Stimulated activated CD8-positive, alpha-beta memory T cell treated with anti-CD3 and anti-CD28 coated beads, Interleukin-4, amount 100 ng/mL, for 48 hours (primary cell): ENCODE results near the gene KRTAP9-1.
"Not testable (repeated sequence)": the region's sequence is repeated elsewhere in the genome, so short reads cannot be mapped to it uniquely, and the experiment has no call there.

Source experiments
- DNase-seq: peaks from one replicate; pipeline ENCODE4 v3.0.0-alpha.2; 2020

KRTAP9-1 gene

GRCh38 chr17:41184480-41184961 lies 5.2 kb upstream of the KRTAP9-1 start, which contains the start of gene KRTAP4-1:
KRTAP4-1 (minus strand) TSS chr17:41184911; CDS start chr17:41184854, 57 bp downstream.
- no peak for DNase-seq

- DNase-seq = no peak
Measured at GRCh38 chr17:41185001-41185400, 4.7 kb upstream of the KRTAP9-1 start.

DNA sequence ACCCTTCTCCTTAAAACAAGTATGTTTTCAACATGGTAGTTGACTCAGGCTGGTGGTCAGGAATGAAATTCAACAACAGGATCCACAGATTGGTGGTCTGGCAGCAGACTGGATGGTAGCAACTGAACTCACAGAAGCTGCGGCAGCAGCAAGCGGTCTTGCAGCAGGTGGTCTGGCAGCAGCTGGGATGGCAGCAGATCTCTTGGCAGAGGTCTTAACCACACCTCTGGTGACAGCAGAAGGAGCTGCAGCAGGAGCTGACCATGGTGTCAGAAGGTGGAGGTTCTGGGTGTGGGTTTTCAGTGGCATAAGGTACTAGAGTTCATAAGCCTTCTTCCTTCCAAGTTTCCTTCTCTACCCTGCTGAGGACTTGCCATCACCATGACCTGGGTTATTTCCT lies 2.8 kb upstream of the KRTAP9-1 start:
- DNase-seq = no peak

DNA sequence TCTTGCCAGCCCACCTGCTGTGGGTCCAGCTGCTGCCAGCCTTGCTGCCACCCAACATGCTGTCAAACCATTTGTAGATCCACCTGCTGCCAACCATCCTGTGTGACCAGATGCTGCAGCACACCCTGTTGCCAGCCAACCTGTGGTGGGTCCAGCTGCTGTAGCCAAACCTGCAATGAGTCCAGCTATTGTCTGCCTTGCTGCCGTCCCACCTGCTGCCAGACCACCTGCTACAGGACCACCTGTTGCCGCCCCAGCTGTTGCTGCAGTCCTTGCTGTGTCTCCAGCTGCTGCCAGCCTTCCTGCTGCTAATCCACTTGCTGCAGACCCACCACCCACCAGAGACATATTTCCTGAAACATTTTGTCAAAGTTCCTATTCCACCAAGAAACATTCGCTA lies 641 bp downstream of the KRTAP9-1 start:
- no peak for DNase-seq

GRCh38 chr17:41196068-41196467 lies 6.4 kb downstream of the KRTAP9-1 start:
- DNase-seq = no peak

- DNase-seq = no peak
Measured at GRCh38 chr17:41199421-41200078, 9.9 kb downstream of the KRTAP9-1 start.

DNA sequence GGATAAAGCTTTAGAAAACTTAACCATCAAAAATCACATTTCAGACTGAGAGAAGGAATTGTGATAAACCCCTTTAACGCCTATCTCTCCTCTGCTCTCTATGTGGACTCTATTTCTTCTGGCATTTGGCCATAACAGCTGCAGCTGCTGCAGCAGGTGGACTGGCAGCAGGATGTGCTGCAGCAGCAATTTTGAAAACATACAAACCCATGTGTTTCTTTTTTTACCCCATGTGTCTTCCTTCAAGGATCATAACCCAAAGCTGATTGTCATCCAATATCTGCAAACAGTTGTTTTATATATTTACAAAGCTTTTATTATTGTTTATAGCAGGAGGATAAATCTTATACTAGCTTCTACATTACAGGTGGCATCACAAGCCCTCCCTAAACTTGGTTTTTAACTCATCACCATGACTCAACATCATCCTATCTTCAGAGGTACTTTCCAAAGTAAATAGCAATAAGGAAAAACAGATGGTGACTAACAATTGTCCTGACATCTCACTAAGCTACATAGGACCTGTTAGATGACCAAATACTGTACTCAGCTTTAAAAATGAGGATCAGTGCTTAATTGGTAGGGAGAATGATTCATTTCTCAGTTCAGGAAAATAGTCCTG lies 22.3 kb downstream of the KRTAP9-1 start:
- no peak for DNase-seq

GRCh38 chr17:41212524-41213169 lies 23.0 kb downstream of the KRTAP9-1 start:
- no peak for DNase-seq

GRCh38 chr17:41215681-41216080 lies 26.0 kb downstream of the KRTAP9-1 start:
- DNase-seq = no peak

- no peak for DNase-seq
Measured at GRCh38 chr17:41223821-41224220, 34.1 kb downstream of the KRTAP9-1 start.

DNA sequence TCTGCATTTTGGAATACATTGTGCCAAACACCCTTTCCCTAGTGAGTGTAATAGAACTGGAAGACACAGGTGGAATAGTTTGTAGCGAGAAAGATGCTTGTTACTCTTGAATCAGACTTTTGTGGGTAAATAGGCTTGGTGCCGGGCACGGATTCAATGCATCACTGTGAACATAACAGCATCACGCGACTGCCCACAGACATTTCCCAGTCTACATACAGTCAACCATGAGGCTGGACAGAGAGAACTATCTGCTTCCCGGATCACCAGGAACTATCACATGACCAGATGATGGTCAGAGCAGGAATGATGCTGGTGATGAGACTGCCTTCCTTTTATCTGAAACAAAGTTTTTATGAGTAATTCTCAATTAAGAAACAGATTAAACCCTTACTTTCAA lies 36.4 kb downstream of the KRTAP9-1 start:
- no peak for DNase-seq

GRCh38 chr17:41226598-41227095 lies 37.0 kb downstream of the KRTAP9-1 start, which contains the start of gene KRTAP9-2:
KRTAP9-2 (plus strand) TSS chr17:41226648; CDS start chr17:41226655, 7 bp downstream.
- not testable (repeated sequence) for DNase-seq

DNA sequence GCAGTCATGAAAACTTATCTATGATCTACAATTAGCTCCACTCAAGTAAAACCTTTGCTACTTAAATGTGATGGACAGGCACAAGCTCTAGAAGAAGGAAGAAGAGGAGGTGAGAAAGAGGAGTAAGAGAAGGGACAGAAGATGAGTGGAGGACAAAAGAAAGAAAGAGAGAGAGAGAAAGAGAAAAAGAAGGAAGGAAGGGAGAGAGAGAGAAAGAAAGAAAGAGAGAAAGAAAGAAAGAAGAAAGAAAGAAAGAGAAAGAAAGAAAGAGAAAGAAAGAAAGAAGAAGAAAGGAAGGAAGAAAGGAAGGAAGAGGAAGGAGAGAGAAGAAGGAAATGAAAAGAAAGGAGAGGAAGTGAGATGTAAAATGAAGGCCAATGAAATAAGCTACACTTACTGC lies 40.4 kb downstream of the KRTAP9-1 start:
- no peak for DNase-seq

DNA sequence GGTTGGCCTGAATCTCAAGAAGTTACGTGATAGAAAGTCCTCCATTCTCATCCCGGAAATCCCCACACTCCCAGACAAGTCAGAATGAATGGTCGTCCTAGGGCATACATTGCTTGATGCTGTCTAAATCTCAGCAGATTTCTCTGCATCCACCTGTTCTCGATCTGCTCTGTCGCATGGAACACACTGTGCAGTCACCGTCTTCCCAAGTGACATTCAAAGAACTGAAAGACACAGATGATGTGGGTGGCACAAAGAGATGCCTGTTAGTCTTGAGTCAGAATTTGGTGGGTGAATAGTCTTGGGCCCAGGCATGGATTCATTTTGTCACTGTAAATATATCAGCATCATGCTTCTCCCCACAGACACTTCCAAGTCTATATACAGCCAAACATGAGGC lies 42.0 kb downstream of the KRTAP9-1 start:
- no peak for DNase-seq

- DNase-seq = not testable (repeated sequence)
Measured at GRCh38 chr17:41232399-41233105, 42.9 kb downstream of the KRTAP9-1 start, which contains the start of gene KRTAP9-3. KRTAP9-3 (plus strand) TSS chr17:41232449; CDS start chr17:41232502, 53 bp downstream.

- not testable (repeated sequence) for DNase-seq
Measured at GRCh38 chr17:41237116-41237515, 47.4 kb downstream of the KRTAP9-1 start.

DNA sequence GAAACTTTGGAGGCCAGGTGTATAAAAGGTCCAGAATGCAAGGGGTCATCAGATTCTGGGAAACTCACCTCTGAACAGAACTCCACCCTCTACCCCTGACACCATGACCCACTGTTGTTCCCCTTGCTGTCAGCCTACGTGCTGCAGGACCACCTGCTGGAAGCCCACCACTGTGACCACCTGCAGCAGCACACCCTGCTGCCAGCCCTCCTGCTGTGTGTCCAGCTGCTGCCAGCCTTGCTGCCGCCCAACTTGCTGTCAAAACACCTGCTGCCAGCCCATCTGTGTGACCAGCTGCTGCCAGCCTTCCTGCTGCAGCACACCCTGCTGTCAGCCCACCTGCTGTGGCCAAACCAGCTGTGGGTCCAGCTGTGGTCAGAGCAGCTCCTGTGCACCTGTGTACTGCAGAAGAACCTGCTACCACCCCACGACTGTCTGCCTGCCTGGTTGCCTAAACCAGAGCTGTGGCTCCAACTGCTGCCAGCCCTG lies 48.3 kb downstream of the KRTAP9-1 start, which contains the start of gene KRTAP9-8:
KRTAP9-8 (plus strand) TSS at position 51 of the 489 bp plus-strand sequence; CDS start at position 104, 53 bp downstream.
- DNase-seq = not testable (repeated sequence)
